Endothelial cell of umbilical vein (primary cell): ENCODE results near the gene ZC3H13. TPM values are rescaled to one million over a fixed set of nuclear protein-coding genes. Genes with fewer than 3 reads are reported as not detected.

ENCODE experiments used
- BruUV-seq: library from RNA; stranded (reverse); fragments of 400-500 nt; replicated peaks from 2 replicates; lab custom pipeline; 2021; lab: Mats Ljungman, UMichigan
- CTCF ChIA-PET: fragments of 300-600, 350-600 bp; sonication (Branson Sonifier 250); formaldehyde crosslinking; loops from one replicate; lab custom pipeline; 2021; ENCODE audit warnings: antibody characterized with exemption, inconsistent platforms; lab: Charles Lee
- POLR2A ChIA-PET: fragments of 300-600, 350-600 bp; sonication (Branson Sonifier 250); formaldehyde crosslinking; loops from one replicate; lab custom pipeline; 2021; ENCODE audit warnings: antibody characterized with exemption, inconsistent platforms; lab: Charles Lee
- DNase-seq: peaks from one replicate; pipeline ENCODE4 v3.0.0-alpha.2; 2011; ENCODE audit warnings: low read depth, low spot score
- FAIRE-seq: peaks from 2 replicates; lab custom pipeline; 2011; peaks lifted over from hg19 to GRCh38; lab: Jason Lieb, UNC
- H2AFZ ChIP-seq: 2 replicates; pipeline ENCODE4 v1.6.0; 2012; ENCODE audit warnings: low read depth, low read length, control low read depth, inconsistent platforms
- H3K27ac ChIP-seq: 2 replicates; pipeline ENCODE4 v1.5.1; 2011; ENCODE audit warnings: low read depth, mild to moderate bottlenecking, control low read depth, low read length, moderate library complexity; ENCODE audit not compliant: insufficient read depth
- H3K27me3 ChIP-seq, 2 experiments: 2 replicates each; pipeline versions ENCODE4 v1.6.0 to v1.6.1; 2011; ENCODE audit warnings: low read length in 2 of 2, mixed read lengths in 1 of 2; ENCODE audit not compliant: control insufficient read depth in 2 of 2, insufficient read depth in 2 of 2
- H3K36me3 ChIP-seq, 2 experiments: 2 replicates in 1 of 2; 3 replicates in 1 of 2; pipeline ENCODE4 v1.5.1; 2011; ENCODE audit warnings: low read length in 2 of 2, mild to moderate bottlenecking in 1 of 2, moderate library complexity in 1 of 2; ENCODE audit not compliant: control insufficient read depth in 2 of 2, insufficient read depth in 2 of 2; ENCODE audit errors: extremely low read depth in 1 of 2
- H3K4me1 ChIP-seq: 3 replicates; pipeline ENCODE4 v1.5.1; 2011; ENCODE audit warnings: mild to moderate bottlenecking, low read length; ENCODE audit not compliant: control insufficient read depth, insufficient read depth; ENCODE audit errors: extremely low read depth
- H3K4me2 ChIP-seq: 2 replicates; pipeline ENCODE4 v1.6.1; 2011; ENCODE audit warnings: low read length, control low read depth, mixed read lengths; ENCODE audit not compliant: insufficient read depth
- H3K4me3 ChIP-seq, 3 experiments: fragments of 200-600 bp in 1 of 3; sonication (generic), shearing (Covaris generic) in 1 of 3; replicated peaks in 1 of 3; 2 replicates each; pipeline ENCODE4 v1.5.1; 2011 to 2016; ENCODE audit warnings: control low read depth in 3 of 3, low read length in 3 of 3, mild to moderate bottlenecking in 2 of 3, inconsistent platforms in 1 of 3, low read depth in 1 of 3, moderate library complexity in 1 of 3; ENCODE audit not compliant: insufficient read depth in 1 of 3
- H3K79me2 ChIP-seq: 2 replicates; pipeline ENCODE4 v1.6.0; 2012; ENCODE audit warnings: low read length, inconsistent platforms; ENCODE audit not compliant: control insufficient read depth, insufficient read depth
- H3K9ac ChIP-seq: replicated peaks from 2 replicates; pipeline ENCODE3; 2011; ENCODE audit warnings: low read length, control low read depth; ENCODE audit not compliant: insufficient read depth; ENCODE audit errors: extremely low read depth
- H3K9me1 ChIP-seq: replicated peaks from 3 replicates; pipeline ENCODE4 v1.6.0; 2011; ENCODE audit warnings: mild to moderate bottlenecking, low read length; ENCODE audit not compliant: control insufficient read depth, insufficient read depth; ENCODE audit errors: extremely low read depth
- H3K9me3 ChIP-seq: replicated peaks from 2 replicates; pipeline ENCODE4 v1.5.1; 2012; ENCODE audit warnings: low read length, inconsistent platforms; ENCODE audit not compliant: control insufficient read depth, insufficient read depth
- H4K20me1 ChIP-seq: replicated peaks from 2 replicates; pipeline ENCODE3; 2011; ENCODE audit warnings: mild to moderate bottlenecking, low read length; ENCODE audit not compliant: control insufficient read depth, insufficient read depth; ENCODE audit errors: extremely low read depth
- EZH2 ChIP-seq: IDR thresholded peaks from 2 replicates; pipeline ENCODE4 v1.6.1; 2012; ENCODE audit warnings: borderline replicate concordance, low read depth, mild to moderate bottlenecking, moderate library complexity, low read length, inconsistent platforms; ENCODE audit not compliant: severe bottlenecking
- FOS ChIP-seq: IDR thresholded peaks from 2 replicates; pipeline ENCODE4 v1.6.1; 2011; ENCODE audit warnings: mild to moderate bottlenecking, low read length, moderate library complexity, borderline replicate concordance; ENCODE audit not compliant: insufficient read depth
- GATA2 ChIP-seq: IDR thresholded peaks from 2 replicates; pipeline ENCODE4 v1.7.0; 2011; ENCODE audit warnings: low read depth, mild to moderate bottlenecking, moderate library complexity, mixed read lengths, low read length; ENCODE audit not compliant: insufficient read length, insufficient read depth
- JUN ChIP-seq: IDR thresholded peaks from 2 replicates; pipeline ENCODE4 v1.6.1; 2011; ENCODE audit warnings: borderline replicate concordance, low read depth; ENCODE audit not compliant: insufficient read length, insufficient read depth
- MYC ChIP-seq: IDR thresholded peaks from one replicate; pipeline ENCODE4 v1.6.1; 2011; ENCODE audit warnings: mild to moderate bottlenecking, low read depth, low read length
- POLR2A ChIP-seq: IDR thresholded peaks from 2 replicates; pipeline ENCODE4 v1.6.1; 2012; ENCODE audit warnings: low read depth, mild to moderate bottlenecking, control low read depth, low read length
- POLR2AphosphoS5 ChIP-seq: IDR thresholded peaks from 2 replicates; pipeline ENCODE4 v1.6.1; 2012; ENCODE audit warnings: low read depth, mild to moderate bottlenecking, control low read depth, low read length, moderate library complexity; ENCODE audit not compliant: insufficient read depth
- dilution Hi-C: fragments of 300-500 bp; cut with MboI; formaldehyde crosslinking; loops from one replicate; pipeline ENCODE4 v1.15.0; 2019; ENCODE audit warnings: low sequenced_read_pairs; ENCODE audit not compliant: extremely low pct_ligation_motif_present
- intact Hi-C: fragments of 100-400 bp; cut with micrococcal nuclease; formaldehyde crosslinking; loops from one replicate; pipeline ENCODE4 v1.10.0; 2022
- polyA plus RNA-seq, 4 experiments: library from polyadenylated mRNA; depleted of rRNA in 3 of 4; stranded (reverse) in 3 of 4; unstranded in 1 of 4; fragments of >200 nt; gene quantifications; 2 replicates each; pipeline versions ENCODE4 v1.2.1 to v1.2.3, GENCODE V29; 2011 to 2012; ENCODE audit warnings: missing spikeins in 1 of 4
- total RNA-seq: library from RNA; stranded (reverse); gene quantifications from 2 replicates; pipeline ENCODE4 v1.2.3, GENCODE V29; 2021
- TF ChIP-seq, protein P1 (sequence below), 2 donors: IDR thresholded peaks; 1 replicate in 1 of 2; 2 replicates in 1 of 2; pipeline ENCODE4 v1.5.1; 2011; ENCODE audit warnings: low read length in 2 of 2, mild to moderate bottlenecking in 2 of 2, moderate library complexity in 2 of 2, control low read depth in 1 of 2, inconsistent platforms in 1 of 2, low read depth in 1 of 2; ENCODE audit not compliant: insufficient read depth in 1 of 2; ENCODE audit errors: extremely low read depth in 1 of 2
- TF ChIP-seq, protein P2 (sequence below): IDR thresholded peaks from 2 replicates; pipeline ENCODE4 v1.6.1; 2011; ENCODE audit not compliant: insufficient read depth, insufficient read length

Gene ZC3H13
- total and polyA plus RNA-seq, 2 donors (not counting 3 experiments of a cell fraction or from before 2014, with no cell fraction given): 3.8 to 36.6 TPM

DNA sequence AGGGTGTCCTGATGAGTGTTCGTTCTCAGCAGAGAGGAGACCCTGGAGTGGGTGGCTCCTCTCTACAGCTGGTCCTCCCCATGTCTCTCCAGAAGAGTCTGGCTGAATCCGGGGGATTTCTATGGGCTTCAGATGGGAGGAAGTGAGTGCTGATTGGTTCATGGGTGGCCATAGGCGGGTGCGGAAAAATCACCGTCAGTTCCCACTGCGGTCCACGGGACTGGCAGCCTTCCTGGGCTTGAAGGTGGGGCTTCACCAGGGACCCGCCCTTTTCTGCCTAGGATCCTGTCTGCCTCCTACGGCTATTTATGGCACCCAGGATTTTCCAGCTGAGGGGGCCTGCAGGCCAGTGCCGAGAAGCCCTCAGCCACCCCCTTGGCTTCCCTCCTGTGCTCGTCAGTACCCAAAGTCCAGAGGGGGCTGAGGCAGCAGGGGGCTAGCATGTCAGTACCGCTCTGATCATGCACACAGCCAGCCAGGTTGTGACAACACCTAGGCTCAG lies 33.9 kb upstream of the ZC3H13 start:
- Histone ChIP-seq H3K9me1 (no peaks in the 10 kb centered on the region), H3K4me1 (no peaks in the 10 kb centered on the region), H3K36me3 (no peaks in the 10 kb centered on the region), H2AFZ (no peak overlapping the region), H3K79me2 (no peaks in the 10 kb centered on the region), H3K9ac (no peak overlapping the region), H4K20me1 (no peaks in the 10 kb centered on the region), H3K27me3 (peaks cover 0 to 5% of the 10 kb centered on the region in 2 experiments), H3K4me3 (no peak overlapping the region), H3K4me2 (no peak overlapping the region), H3K9me3 (no peaks in the 10 kb centered on the region), H3K27ac (no peak overlapping the region)
- BruUV-seq: no TSS peak
- FAIRE-seq: no peak
- intact Hi-C loops (no loop called here), dilution Hi-C loops (no loop called here)
- no peak for TF ChIP-seq MYC
- TF ChIP-seq POLR2A: no peak
- no peak for TF ChIP-seq JUN
- TF ChIP-seq, protein P1, sequence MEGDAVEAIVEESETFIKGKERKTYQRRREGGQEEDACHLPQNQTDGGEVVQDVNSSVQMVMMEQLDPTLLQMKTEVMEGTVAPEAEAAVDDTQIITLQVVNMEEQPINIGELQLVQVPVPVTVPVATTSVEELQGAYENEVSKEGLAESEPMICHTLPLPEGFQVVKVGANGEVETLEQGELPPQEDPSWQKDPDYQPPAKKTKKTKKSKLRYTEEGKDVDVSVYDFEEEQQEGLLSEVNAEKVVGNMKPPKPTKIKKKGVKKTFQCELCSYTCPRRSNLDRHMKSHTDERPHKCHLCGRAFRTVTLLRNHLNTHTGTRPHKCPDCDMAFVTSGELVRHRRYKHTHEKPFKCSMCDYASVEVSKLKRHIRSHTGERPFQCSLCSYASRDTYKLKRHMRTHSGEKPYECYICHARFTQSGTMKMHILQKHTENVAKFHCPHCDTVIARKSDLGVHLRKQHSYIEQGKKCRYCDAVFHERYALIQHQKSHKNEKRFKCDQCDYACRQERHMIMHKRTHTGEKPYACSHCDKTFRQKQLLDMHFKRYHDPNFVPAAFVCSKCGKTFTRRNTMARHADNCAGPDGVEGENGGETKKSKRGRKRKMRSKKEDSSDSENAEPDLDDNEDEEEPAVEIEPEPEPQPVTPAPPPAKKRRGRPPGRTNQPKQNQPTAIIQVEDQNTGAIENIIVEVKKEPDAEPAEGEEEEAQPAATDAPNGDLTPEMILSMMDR (IDR thresholded peaks at IDR 0.05; ENCODE audit: extremely low read depth in 1 of 2, insufficient read depth in 1 of 2, low read depth in 1 of 2, low read length in 2 of 2): no peak
- no peak for TF ChIP-seq GATA2
- TF ChIP-seq FOS: no peak
- TF ChIP-seq, protein P2, sequence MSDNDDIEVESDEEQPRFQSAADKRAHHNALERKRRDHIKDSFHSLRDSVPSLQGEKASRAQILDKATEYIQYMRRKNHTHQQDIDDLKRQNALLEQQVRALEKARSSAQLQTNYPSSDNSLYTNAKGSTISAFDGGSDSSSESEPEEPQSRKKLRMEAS: no peak
- no peak for TF ChIP-seq POLR2AphosphoS5
- no peak for TF ChIP-seq EZH2
- ChIA-PET POLR2A (no interaction called here), CTCF (no interaction called here)
- no peak for DNase-seq
